K562 (cell line): Measurements from ENCODE around the gene NUDT12. TPM values are rescaled to one million over a fixed set of nuclear protein-coding genes. Genes with fewer than 3 reads are reported as not detected.

ENCODE experiments used
- ATAC-seq: fragments of 200-7000 bp; cut with Tn5 transposase; 3 replicates; pipeline ENCODE4 v1.9.1; 2020; ENCODE audit warnings: moderate library complexity
- BruUV-seq: library from RNA; stranded (reverse); fragments of 400-500 nt; replicated peaks from 2 replicates; lab custom pipeline; 2021; lab: Mats Ljungman, UMichigan
- CTCF ChIA-PET: fragments of 300-600 bp; formaldehyde crosslinking; extraction: SDS; loops from one replicate; lab custom pipeline; 2021; ENCODE audit warnings: low intra/inter-chr PET ratio; lab: Yijun Ruan, JAX
- POLR2A ChIA-PET: fragments of 300-600, 350-650 bp; sonication (Branson Sonifier 250); formaldehyde crosslinking; extraction: SDS; loops from one replicate; lab custom pipeline; 2021; ENCODE audit warnings: antibody characterized with exemption, inconsistent platforms; lab: Yijun Ruan, JAX
- DNase-seq, 4 experiments: peaks; one replicate each; pipeline versions ENCODE4 v3.0.0 to v3.0.0-alpha.2; 2011 to 2018; ENCODE audit warnings: low spot score in 3 of 4, mixed read lengths in 3 of 4; ENCODE audit errors: extremely low read depth in 1 of 4
- FAIRE-seq: peaks from 2 replicates; lab custom pipeline; 2011; peaks lifted over from hg19 to GRCh38; lab: Jason Lieb, UNC
- H2AFZ ChIP-seq: 2 replicates; pipeline ENCODE4 v1.6.0; 2011; ENCODE audit warnings: low read depth, low read length, control low read depth, inconsistent platforms
- H3K27ac ChIP-seq: fragments of 200-600 bp; 3 replicates; pipeline ENCODE4 v1.8.0; 2011; ENCODE audit warnings: low read depth, mild to moderate bottlenecking, control low read depth, inconsistent platforms, low read length, moderate library complexity, mixed read lengths; ENCODE audit errors: extremely low read depth
- H3K27me3 ChIP-seq, 2 experiments: fragments of 300-600 bp in 1 of 2; 2 replicates in 1 of 2; 3 replicates in 1 of 2; pipeline versions ENCODE4 v1.6.0 to v1.8.0; 2011; ENCODE audit warnings: inconsistent platforms in 2 of 2, low read length in 2 of 2, mild to moderate bottlenecking in 1 of 2, mixed read lengths in 1 of 2, moderate library complexity in 1 of 2; ENCODE audit not compliant: control insufficient read depth in 2 of 2, insufficient read depth in 2 of 2
- H3K36me3 ChIP-seq: fragments of 300-600 bp; 3 replicates; pipeline ENCODE4 v1.8.0; 2011; ENCODE audit warnings: mild to moderate bottlenecking, low read length, inconsistent platforms; ENCODE audit not compliant: control insufficient read depth, insufficient read depth
- H3K4me1 ChIP-seq, 2 experiments: fragments of 200-600 bp in 1 of 2; replicated peaks in 1 of 2; 2 replicates in 1 of 2; 3 replicates in 1 of 2; pipeline versions ENCODE4 v1.5.1 to v1.8.0; 2011; ENCODE audit warnings: inconsistent platforms in 2 of 2, low read length in 2 of 2, mild to moderate bottlenecking in 1 of 2, mixed read lengths in 1 of 2, moderate library complexity in 1 of 2; ENCODE audit not compliant: control insufficient read depth in 2 of 2, insufficient read depth in 2 of 2
- H3K4me2 ChIP-seq: 2 replicates; pipeline ENCODE4 v1.6.1; 2011; ENCODE audit warnings: low read length, control low read depth, inconsistent platforms, mixed read lengths; ENCODE audit not compliant: insufficient read depth
- H3K4me3 ChIP-seq: fragments of 200-600 bp; sonication (generic), shearing (Covaris generic); 2 replicates; pipeline ENCODE4 v1.5.1; 2016; ENCODE audit warnings: control low read depth, inconsistent platforms
- H3K79me2 ChIP-seq: fragments of 200-600 bp; 3 replicates; pipeline ENCODE4 v1.8.0; 2011; ENCODE audit warnings: low read length, inconsistent platforms; ENCODE audit not compliant: control insufficient read depth, insufficient read depth
- H3K9ac ChIP-seq, 2 experiments: 2 replicates each; pipeline versions ENCODE4 v1.6.0 to v1.6.1; 2011; ENCODE audit warnings: low read depth in 2 of 2, low read length in 2 of 2, control low read depth in 1 of 2, inconsistent platforms in 1 of 2, mild to moderate bottlenecking in 1 of 2, mixed read lengths in 1 of 2; ENCODE audit not compliant: insufficient read depth in 1 of 2
- H3K9me1 ChIP-seq: one replicate; pipeline ENCODE4 v1.6.0; 2011; ENCODE audit warnings: inconsistent platforms, mild to moderate bottlenecking, low read length, moderate library complexity; ENCODE audit not compliant: control insufficient read depth, insufficient read depth
- H3K9me3 ChIP-seq: replicated peaks from 2 replicates; pipeline ENCODE4 v1.5.1; 2011; ENCODE audit warnings: low read depth, low read length, inconsistent platforms; ENCODE audit not compliant: control insufficient read depth, insufficient read depth
- H4K20me1 ChIP-seq: replicated peaks from 2 replicates; pipeline ENCODE4 v1.6.1; 2011; ENCODE audit warnings: low read length, inconsistent platforms, mixed read lengths; ENCODE audit not compliant: control insufficient read depth, insufficient read depth
- ARID1B ChIP-seq: fragments of 450-650 bp; IDR thresholded peaks from 2 replicates; pipeline ENCODE4 v1.6.1; 2016; ENCODE audit warnings: antibody characterized with exemption, mild to moderate bottlenecking, inconsistent platforms
- EP300 ChIP-seq: IDR thresholded peaks from 2 replicates; pipeline ENCODE4 v1.6.1; 2012; ENCODE audit warnings: low read length, improper control_type of control experiment
- PBX2 ChIP-seq, 2 experiments: IDR thresholded peaks in 1 of 2; conservative IDR thresholded peaks in 1 of 2; 2 replicates each; pipeline ENCODE4 v1.6.1; 2016; ENCODE audit warnings: low read depth in 2 of 2, mild to moderate bottlenecking in 1 of 2, missing compliant biosample characterization in 1 of 2, missing genetic modification characterization in 1 of 2, moderate library complexity in 1 of 2
- THRAP3 ChIP-seq: fragments of 450-650 bp; IDR thresholded peaks from 2 replicates; pipeline ENCODE4 v1.6.1; 2016; ENCODE audit warnings: mild to moderate bottlenecking, inconsistent platforms, borderline replicate concordance
- ZBTB26 ChIP-seq: fragments of 450-650 bp; formaldehyde crosslinking; IDR thresholded peaks from 2 replicates; pipeline ENCODE4 v1.4.0; 2022; ENCODE audit warnings: missing genetic modification characterization
- ZNF512 ChIP-seq: IDR thresholded peaks from 2 replicates; pipeline ENCODE4 v1.6.1; 2016; ENCODE audit warnings: missing genetic modification characterization, missing compliant biosample characterization
- ZNF584 ChIP-seq: fragments of 200-800 bp; sonication (Bioruptor generic); IDR thresholded peaks from 2 replicates; pipeline ENCODE4 v1.6.1; 2016; ENCODE audit warnings: low read depth, mild to moderate bottlenecking, missing genetic modification characterization, missing compliant biosample characterization
- WGBS: fragments of 100-300 bp; shearing (Covaris generic); methylation state at CpG from one replicate; pipeline ENCODE4 v1.1.6; 2016; ENCODE audit warnings: low coverage, mixed read lengths; ENCODE audit not compliant: insufficient coverage; ENCODE audit errors: missing lambda C conversion rate; 5-methylcytosine and 5-hydroxymethylcytosine counted together
- in situ Hi-C: fragments of 300-500 bp; cut with MboI; formaldehyde crosslinking; loops from 4 replicates; pipeline ENCODE4 v1.15.0; 2018; ENCODE audit warnings: inconsistent platforms, mixed read lengths
- intact Hi-C: fragments of 100-400 bp; cut with micrococcal nuclease; formaldehyde crosslinking; loops from 2 replicates; pipeline ENCODE4 v1.14.2; 2022
- polyA plus RNA-seq, 8 experiments: library from polyadenylated mRNA; depleted of rRNA in 4 of 8; stranded (reverse) in 5 of 8; unstranded in 3 of 8; fragments of >200 nt; fragmentation: Nextera tagmentation in 2 of 8; fragmentation: Illumina TruSeq in 1 of 8; extraction: Ambion mirVana in 2 of 8; extraction: Trizol in 1 of 8; gene quantifications; 2 replicates each; pipeline versions ENCODE4 v1.2.1 to v1.2.3, GENCODE V29; 2011 to 2014; ENCODE audit warnings: inconsistent platforms in 1 of 8, missing spikeins in 1 of 8
- total RNA-seq, 7 experiments: library from RNA; depleted of rRNA in 6 of 7; stranded (reverse); fragments of >200 nt in 6 of 7; fragmentation: Illumina TruSeq in 2 of 7; extraction: Trizol in 2 of 7; gene quantifications; 2 replicates each; pipeline versions ENCODE4 v1.2.1 to v1.2.3, GENCODE V29; 2011 to 2021; ENCODE audit warnings: low replicate concordance in 1 of 7
- TF ChIP-seq, protein P1 (sequence below): sonication (generic); formaldehyde crosslinking; IDR thresholded peaks from 2 replicates; pipeline ENCODE4 v1.8.0; 2023; ENCODE audit warnings: missing genetic modification reagents, mild to moderate bottlenecking, borderline replicate concordance

The NUDT12 gene
- total and polyA plus RNA-seq, 9 of the 15 experiments (the other 6 are each of a cell fraction or from before 2014, with no cell fraction given), result 10.9 to 27.2 (median 18.5) TPM

- DNase-seq (no peak), FAIRE-seq (no peak), ATAC-seq (no peak)
- ChIA-PET POLR2A (no interaction called here), CTCF (no interaction called here)
- no peaks in the 10 kb centered on the region for H4K20me1 ChIP-seq
- no peaks in the 10 kb centered on the region for H3K27me3 ChIP-seq
- no peak overlapping the region for H3K4me3 ChIP-seq
- H3K36me3 ChIP-seq, result no peaks in the 10 kb centered on the region
- WGBS, result 0% methylated on average over 1 of the region's 1 CpG
- no peak overlapping the region for H3K9ac ChIP-seq
- no peaks in the 10 kb centered on the region for H3K4me1 ChIP-seq
- intact Hi-C loops, result no loop called here
- H3K9me3 ChIP-seq, result no peaks in the 10 kb centered on the region
- no peak for TF ChIP-seq ZNF584 (CRISPR knock-in tag)
- no peak for TF ChIP-seq EP300
- TF ChIP-seq, protein P1, sequence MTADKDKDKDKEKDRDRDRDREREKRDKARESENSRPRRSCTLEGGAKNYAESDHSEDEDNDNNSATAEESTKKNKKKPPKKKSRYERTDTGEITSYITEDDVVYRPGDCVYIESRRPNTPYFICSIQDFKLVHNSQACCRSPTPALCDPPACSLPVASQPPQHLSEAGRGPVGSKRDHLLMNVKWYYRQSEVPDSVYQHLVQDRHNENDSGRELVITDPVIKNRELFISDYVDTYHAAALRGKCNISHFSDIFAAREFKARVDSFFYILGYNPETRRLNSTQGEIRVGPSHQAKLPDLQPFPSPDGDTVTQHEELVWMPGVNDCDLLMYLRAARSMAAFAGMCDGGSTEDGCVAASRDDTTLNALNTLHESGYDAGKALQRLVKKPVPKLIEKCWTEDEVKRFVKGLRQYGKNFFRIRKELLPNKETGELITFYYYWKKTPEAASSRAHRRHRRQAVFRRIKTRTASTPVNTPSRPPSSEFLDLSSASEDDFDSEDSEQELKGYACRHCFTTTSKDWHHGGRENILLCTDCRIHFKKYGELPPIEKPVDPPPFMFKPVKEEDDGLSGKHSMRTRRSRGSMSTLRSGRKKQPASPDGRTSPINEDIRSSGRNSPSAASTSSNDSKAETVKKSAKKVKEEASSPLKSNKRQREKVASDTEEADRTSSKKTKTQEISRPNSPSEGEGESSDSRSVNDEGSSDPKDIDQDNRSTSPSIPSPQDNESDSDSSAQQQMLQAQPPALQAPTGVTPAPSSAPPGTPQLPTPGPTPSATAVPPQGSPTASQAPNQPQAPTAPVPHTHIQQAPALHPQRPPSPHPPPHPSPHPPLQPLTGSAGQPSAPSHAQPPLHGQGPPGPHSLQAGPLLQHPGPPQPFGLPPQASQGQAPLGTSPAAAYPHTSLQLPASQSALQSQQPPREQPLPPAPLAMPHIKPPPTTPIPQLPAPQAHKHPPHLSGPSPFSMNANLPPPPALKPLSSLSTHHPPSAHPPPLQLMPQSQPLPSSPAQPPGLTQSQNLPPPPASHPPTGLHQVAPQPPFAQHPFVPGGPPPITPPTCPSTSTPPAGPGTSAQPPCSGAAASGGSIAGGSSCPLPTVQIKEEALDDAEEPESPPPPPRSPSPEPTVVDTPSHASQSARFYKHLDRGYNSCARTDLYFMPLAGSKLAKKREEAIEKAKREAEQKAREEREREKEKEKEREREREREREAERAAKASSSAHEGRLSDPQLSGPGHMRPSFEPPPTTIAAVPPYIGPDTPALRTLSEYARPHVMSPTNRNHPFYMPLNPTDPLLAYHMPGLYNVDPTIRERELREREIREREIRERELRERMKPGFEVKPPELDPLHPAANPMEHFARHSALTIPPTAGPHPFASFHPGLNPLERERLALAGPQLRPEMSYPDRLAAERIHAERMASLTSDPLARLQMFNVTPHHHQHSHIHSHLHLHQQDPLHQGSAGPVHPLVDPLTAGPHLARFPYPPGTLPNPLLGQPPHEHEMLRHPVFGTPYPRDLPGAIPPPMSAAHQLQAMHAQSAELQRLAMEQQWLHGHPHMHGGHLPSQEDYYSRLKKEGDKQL (CRISPR knock-in tag), result no peak
- TF ChIP-seq ZBTB26 (CRISPR knock-in tag), result no peak
- no peak for TF ChIP-seq ARID1B
- TF ChIP-seq THRAP3, result no peak
- TF ChIP-seq ZNF512 (tag), result no peak
- no peak for TF ChIP-seq PBX2 (CRISPR knock-in tag; IDR thresholded peaks at IDR 0.05; ENCODE audit: low read depth)
- TF ChIP-seq PBX2 (tag; conservative IDR thresholded peaks at IDR 0.05; ENCODE audit: low read depth), result no peak
- TF ChIP-seq, all 486 proteins: peak for 0
- Histone ChIP-seq H3K4me2 (no peak overlapping the region), H3K9me1 (no peaks in the 10 kb centered on the region), H2AFZ (no peak overlapping the region), H3K27ac (no peak overlapping the region), H3K79me2 (no peaks in the 10 kb centered on the region)
- in situ Hi-C loops, result no loop called here
- BruUV-seq, result no TSS peak
Measured at GRCh38 chr5:103514371-103514770, 48.2 kb downstream of the NUDT12 start.
